RWPE1 (cell line): Measurements from ENCODE around the gene ALDH1B1.

Source experiments
- CTCF ChIA-PET: fragments of 350-600 bp; sonication (Branson Sonifier 250); formaldehyde crosslinking; extraction: SDS; loops from one replicate; lab custom pipeline; 2021; lab: Yijun Ruan, JAX
- POLR2A ChIA-PET: fragments of 400-600 bp; formaldehyde crosslinking; extraction: SDS; loops from one replicate; lab custom pipeline; 2020; ENCODE audit warnings: antibody characterized with exemption; ENCODE audit not compliant: low non-redundant PET; lab: Yijun Ruan, JAX
- DNase-seq: peaks from one replicate; pipeline ENCODE4 v3.0.0; 2012; ENCODE audit warnings: low spot score
- H3K27ac ChIP-seq: fragments of 450-650 bp; 2 replicates; pipeline ENCODE4 v1.5.1; 2017
- CTCF ChIP-seq: fragments of 450-650 bp; conservative IDR thresholded peaks from 2 replicates; pipeline ENCODE4 v1.5.1; 2017; ENCODE audit warnings: low read depth, mild to moderate bottlenecking

Gene ALDH1B1

DNA sequence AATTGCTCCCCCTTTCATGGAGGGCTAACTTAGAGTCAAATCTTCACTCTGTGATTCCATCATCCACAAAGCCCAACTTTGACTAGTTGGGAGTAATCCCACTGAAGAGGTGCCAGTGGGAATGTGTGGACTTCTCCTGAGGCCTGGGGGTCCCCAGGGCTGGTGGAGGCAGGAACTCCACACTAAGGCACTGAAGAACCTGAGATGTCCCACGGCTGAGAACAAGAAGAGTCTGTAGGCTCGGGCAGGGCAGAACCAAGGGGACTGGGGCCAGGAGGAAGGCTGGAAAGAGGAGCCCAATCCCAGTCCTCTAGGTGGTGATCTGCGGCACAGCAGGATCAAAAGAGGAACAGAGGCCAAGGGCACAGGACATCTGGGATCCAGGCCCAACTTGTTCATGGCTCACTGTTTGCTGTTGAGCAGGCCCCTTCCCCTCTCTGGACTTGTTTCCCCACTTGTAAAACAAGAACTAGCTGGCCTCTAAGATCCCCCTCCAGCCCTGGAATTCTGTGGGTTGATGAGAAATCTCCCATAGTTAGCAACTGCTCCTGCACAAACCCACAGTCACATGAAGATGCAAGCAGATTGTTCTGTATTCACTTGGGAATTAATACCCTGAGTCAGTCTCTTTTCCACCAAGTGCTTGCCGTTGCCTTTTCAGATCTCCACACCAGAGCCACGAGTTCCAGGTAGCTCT lies 32.7 kb upstream of the ALDH1B1 start:
- CTCF ChIA-PET = no interaction called here
- POLR2A ChIA-PET = no interaction called here
- no peak overlapping the region for H3K27ac ChIP-seq
- TF ChIP-seq CTCF = no peak
- no peak for DNase-seq

DNA sequence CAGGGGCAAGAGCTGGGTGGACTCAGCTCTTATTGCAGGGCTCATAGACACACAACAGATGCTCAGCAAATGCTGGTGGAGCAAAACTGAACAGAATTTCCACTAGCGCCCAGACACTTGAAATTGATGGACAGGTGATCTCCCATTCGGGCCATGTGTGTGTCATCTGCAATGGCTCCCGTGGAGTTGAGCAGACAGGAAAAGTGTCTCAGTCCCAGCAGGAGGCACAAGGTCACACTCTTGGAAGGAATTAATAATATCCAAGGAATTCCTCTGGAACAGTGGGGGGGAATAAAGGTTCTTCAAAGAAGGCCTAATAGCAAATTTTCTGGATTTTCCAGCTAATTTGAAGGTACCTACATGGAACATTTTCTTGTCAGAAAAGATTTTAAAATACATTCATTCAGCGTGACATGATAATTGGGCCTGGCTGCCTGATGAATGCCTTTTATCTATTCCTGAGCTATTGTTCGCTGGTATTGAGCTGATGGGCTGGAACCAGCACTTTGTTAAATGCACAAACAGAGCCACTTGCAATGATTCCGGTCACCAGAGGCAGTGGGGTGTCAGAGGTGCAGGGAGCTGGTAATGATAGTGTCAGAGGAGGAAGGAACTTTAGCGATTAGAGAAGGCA lies 31.5 kb upstream of the ALDH1B1 start:
- ChIA-PET CTCF (no interaction called here), POLR2A (no interaction called here)

DNA sequence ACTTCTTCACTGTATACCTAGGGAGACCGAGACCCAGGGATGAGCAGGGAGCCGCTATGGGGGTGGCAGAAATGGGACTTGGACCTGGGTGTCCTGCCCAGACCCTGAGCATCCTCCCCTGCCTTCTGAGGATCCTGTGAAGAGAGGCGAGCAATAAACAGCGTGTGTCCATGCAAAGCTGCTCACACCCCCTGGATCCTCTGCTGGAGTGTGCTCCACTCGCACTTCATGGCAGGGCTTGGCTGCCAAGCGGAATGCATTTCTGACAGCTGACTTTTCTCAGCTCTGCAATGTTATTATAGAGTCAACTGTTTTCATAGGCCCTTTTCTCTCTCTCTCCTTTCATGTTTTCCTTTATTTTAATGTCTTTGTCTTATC lies 31.0 kb upstream of the ALDH1B1 start:
- no peak overlapping the region for H3K27ac ChIP-seq
- CTCF ChIA-PET = no interaction called here
- no peak for DNase-seq
- POLR2A ChIA-PET = no interaction called here
- no peak for TF ChIP-seq CTCF

More for the DNA sequence above, 31.5 kb upstream of the ALDH1B1 start:
- no peak for TF ChIP-seq CTCF
- no peak overlapping the region for H3K27ac ChIP-seq
- DNase-seq = no peak

- H3K27ac ChIP-seq = no peak overlapping the region
- POLR2A ChIA-PET = no interaction called here
- CTCF ChIA-PET = interaction anchor here (0.6 to 1.1 kb wide), 2 partner anchors 275 to 654 kb away, joined by 4 to 5 read pairs; no protein-coding TSS in a partner anchor
- DNase-seq = peak; percentile 76
- TF ChIP-seq CTCF = peak; percentile 72
These were observed 29.5 kb upstream of the ALDH1B1 start for GRCh38 chr9:38362852-38363588.

GRCh38 chr9:38363589-38363925 lies 28.9 kb upstream of the ALDH1B1 start:
- ChIA-PET POLR2A (no interaction called here), CTCF (interaction anchor here (0.6 to 1.1 kb wide), 3 partner anchors 100 to 655 kb away, joined by 3 to 5 read pairs (median 4); no protein-coding TSS in a partner anchor)
- TF ChIP-seq CTCF = no peak
- DNase-seq = no peak
- no peak overlapping the region for H3K27ac ChIP-seq

GRCh38 chr9:38367898-38368297 lies 24.6 kb upstream of the ALDH1B1 start:
- CTCF ChIA-PET = interaction anchor here (0.5 to 0.7 kb wide), 2 partner anchors 463 to 533 kb away, joined by 3 read pairs; no protein-coding TSS in a partner anchor
- POLR2A ChIA-PET = interaction anchor here (0.6 kb wide), 1 partner anchor 135 kb away, joined by 3 read pairs; no protein-coding TSS in a partner anchor
- no peak overlapping the region for H3K27ac ChIP-seq
- no peak for DNase-seq
- no peak for TF ChIP-seq CTCF
